Measurements from ENCODE around the gene P4HTM. TPM values are rescaled to one million over a fixed set of nuclear protein-coding genes. Genes with fewer than 3 reads are reported as not detected.
A peak's percentile ranks its signal among the peaks of the same experiment; 100 is the strongest.
"Not testable (repeated sequence)": the region's sequence is repeated elsewhere in the genome, so short reads cannot be mapped to it uniquely, and the experiment has no call there.

P4HTM gene
- total and polyA plus RNA-seq, 9 donors = 11.0 to 17.2 (median 14.5) TPM

GRCh38 chr3:49007771-49008528, 17.9 kb downstream of the P4HTM start:
- peak overlapping the region; percentile 97 for H3K4me3 ChIP-seq (ENCODE audit: low read length)
- no peaks in the 10 kb centered on the region for H3K9me3 ChIP-seq (replicated peaks; ENCODE audit: control insufficient read depth, low read depth, low read length)
- 20% methylated on average over 29 of the region's 41 CpGs for WGBS (ENCODE audit: insufficient coverage)
- peaks cover 32% of the 10 kb centered on the region for H3K4me1 ChIP-seq (ENCODE audit: control insufficient read depth, insufficient read depth, low read length)
- no peaks in the 10 kb centered on the region for H3K27me3 ChIP-seq (ENCODE audit: control insufficient read depth, insufficient read depth, low read length)
- H3K27ac ChIP-seq (ENCODE audit: low read length) = peak overlapping the region; percentile 99
- peak; percentile 95 for DNase-seq
- H3K36me3 ChIP-seq (ENCODE audit: control insufficient read depth, insufficient read depth, low read length) = peaks cover 13% of the 10 kb centered on the region

GRCh38 chr3:49008627-49009026, 18.6 kb downstream of the P4HTM start:
- peaks cover 20% of the 10 kb centered on the region for H3K36me3 ChIP-seq (ENCODE audit: control insufficient read depth, insufficient read depth, low read length)
- 50% methylated on average over 1 of the region's 5 CpGs for WGBS (ENCODE audit: insufficient coverage)
- peak overlapping the region; percentile 97 for H3K4me3 ChIP-seq (ENCODE audit: low read length)
- not testable (repeated sequence) for H3K9me3 ChIP-seq (replicated peaks; ENCODE audit: control insufficient read depth, low read depth, low read length); DNase-seq; H3K27me3 ChIP-seq (ENCODE audit: control insufficient read depth, insufficient read depth, low read length)
- peaks cover 38% of the 10 kb centered on the region for H3K4me1 ChIP-seq (ENCODE audit: control insufficient read depth, insufficient read depth, low read length)
- peak overlapping the region; percentile 99 for H3K27ac ChIP-seq (ENCODE audit: low read length)

GRCh38 chr3:49009396-49009795, 19.4 kb downstream of the P4HTM start:
- Histone ChIP-seq H3K9me3 (replicated peaks; ENCODE audit: control insufficient read depth, low read depth, low read length) (no peaks in the 10 kb centered on the region), H3K27ac (ENCODE audit: low read length) (no peak overlapping the region), H3K4me1 (ENCODE audit: control insufficient read depth, insufficient read depth, low read length) (peaks cover 44% of the 10 kb centered on the region), H3K4me3 (ENCODE audit: low read length) (no peak overlapping the region), H3K27me3 (ENCODE audit: control insufficient read depth, insufficient read depth, low read length) (no peaks in the 10 kb centered on the region), H3K36me3 (ENCODE audit: control insufficient read depth, insufficient read depth, low read length) (peaks cover 28% of the 10 kb centered on the region)
- WGBS (ENCODE audit: insufficient coverage) = no CpG with 5 or more reads among the region's 3 CpGs
- no peak for DNase-seq

- Histone ChIP-seq H3K27ac (ENCODE audit: low read length) (peak overlapping the region; percentile 74), H3K4me1 (ENCODE audit: control insufficient read depth, insufficient read depth, low read length) (peaks cover 40% of the 10 kb centered on the region), H3K36me3 (ENCODE audit: control insufficient read depth, insufficient read depth, low read length) (peaks cover 52% of the 10 kb centered on the region), H3K27me3 (ENCODE audit: control insufficient read depth, insufficient read depth, low read length) (no peaks in the 10 kb centered on the region), H3K4me3 (ENCODE audit: low read length) (no peak overlapping the region), H3K9me3 (replicated peaks; ENCODE audit: control insufficient read depth, low read depth, low read length) (no peaks in the 10 kb centered on the region)
- DNase-seq = peak; percentile 26
- 81% methylated on average over 15 of the region's 17 CpGs for WGBS (ENCODE audit: insufficient coverage)
Observed at GRCh38 chr3:49012441-49013017, 22.5 kb downstream of the P4HTM start.

DNA sequence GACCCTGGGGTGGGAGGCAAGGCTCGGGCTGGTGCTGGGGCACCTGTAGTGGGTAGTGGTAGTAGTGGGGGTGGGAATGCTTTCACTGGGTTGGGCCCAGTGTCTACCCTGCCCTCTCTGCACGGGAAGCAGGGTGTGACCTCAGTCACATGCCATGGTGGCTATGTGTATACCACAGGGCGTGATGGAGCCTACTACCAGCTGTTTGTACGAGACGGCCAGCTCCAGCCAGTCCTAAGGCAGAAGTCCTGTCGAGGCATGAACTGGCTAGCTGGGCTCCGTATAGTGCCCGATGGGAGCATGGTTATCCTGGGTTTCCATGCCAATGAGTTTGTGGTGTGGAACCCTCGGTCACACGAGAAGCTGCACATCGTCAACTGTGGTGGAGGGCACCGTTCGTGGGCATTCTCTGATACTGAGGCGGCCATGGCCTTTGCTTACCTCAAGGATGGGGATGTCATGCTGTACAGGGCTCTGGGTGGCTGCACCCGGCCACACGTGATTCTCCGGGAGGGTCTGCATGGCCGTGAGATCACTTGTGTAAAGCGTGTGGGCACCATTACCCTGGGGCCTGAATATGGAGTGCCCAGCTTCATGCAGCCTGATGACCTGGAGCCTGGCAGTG, 23.2 kb downstream of the P4HTM start:
- Histone ChIP-seq H3K36me3 (ENCODE audit: control insufficient read depth, insufficient read depth, low read length) (peaks cover 52% of the 10 kb centered on the region), H3K9me3 (replicated peaks; ENCODE audit: control insufficient read depth, low read depth, low read length) (no peaks in the 10 kb centered on the region), H3K4me1 (ENCODE audit: control insufficient read depth, insufficient read depth, low read length) (peaks cover 39% of the 10 kb centered on the region), H3K27ac (ENCODE audit: low read length) (peak overlapping the region; percentile 40), H3K4me3 (ENCODE audit: low read length) (no peak overlapping the region), H3K27me3 (ENCODE audit: control insufficient read depth, insufficient read depth, low read length) (no peaks in the 10 kb centered on the region)
- peak; percentile 10 for DNase-seq
- 84% methylated on average over 18 of the region's 19 CpGs for WGBS (ENCODE audit: insufficient coverage)

GRCh38 chr3:49013738-49014660, 24.0 kb downstream of the P4HTM start:
- WGBS (ENCODE audit: insufficient coverage) = 83% methylated on average over 19 of the region's 24 CpGs
- H3K9me3 ChIP-seq (replicated peaks; ENCODE audit: control insufficient read depth, low read depth, low read length) = no peaks in the 10 kb centered on the region
- DNase-seq = peak; percentile 27
- peaks cover 37% of the 10 kb centered on the region for H3K4me1 ChIP-seq (ENCODE audit: control insufficient read depth, insufficient read depth, low read length)
- H3K4me3 ChIP-seq (ENCODE audit: low read length) = no peak overlapping the region
- H3K27ac ChIP-seq (ENCODE audit: low read length) = no peak overlapping the region
- H3K36me3 ChIP-seq (ENCODE audit: control insufficient read depth, insufficient read depth, low read length) = peaks cover 52% of the 10 kb centered on the region
- H3K27me3 ChIP-seq (ENCODE audit: control insufficient read depth, insufficient read depth, low read length) = no peaks in the 10 kb centered on the region

DNA sequence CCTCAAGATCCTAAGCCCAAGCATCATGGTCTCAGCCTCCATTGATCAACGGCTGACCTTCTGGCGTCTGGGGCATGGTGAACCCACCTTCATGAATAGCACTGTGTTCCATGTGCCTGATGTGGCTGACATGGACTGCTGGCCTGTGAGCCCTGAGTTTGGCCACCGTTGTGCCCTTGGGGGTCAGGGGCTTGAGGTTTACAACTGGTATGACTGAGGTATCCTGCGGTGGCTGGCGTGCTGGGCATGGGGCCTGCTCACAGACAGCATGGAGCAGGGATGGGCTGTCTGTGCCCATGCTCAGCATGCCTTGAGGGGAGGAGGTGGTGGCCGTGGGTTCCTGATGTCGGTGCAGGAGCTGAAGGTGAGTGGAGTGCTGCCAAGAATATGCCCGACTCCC, 25.0 kb downstream of the P4HTM start:
- whole genome bisulfite sequencing (ENCODE audit: insufficient coverage) = 88% methylated on average over 5 of the region's 8 CpGs
- no peaks in the 10 kb centered on the region for H3K27me3 ChIP-seq (ENCODE audit: control insufficient read depth, insufficient read depth, low read length)
- DNase-seq = peak; percentile 7
- peaks cover 52% of the 10 kb centered on the region for H3K36me3 ChIP-seq (ENCODE audit: control insufficient read depth, insufficient read depth, low read length)
- H3K27ac ChIP-seq (ENCODE audit: low read length) = no peak overlapping the region
- no peak overlapping the region for H3K4me3 ChIP-seq (ENCODE audit: low read length)
- H3K9me3 ChIP-seq (replicated peaks; ENCODE audit: control insufficient read depth, low read depth, low read length) = no peaks in the 10 kb centered on the region
- peaks cover 44% of the 10 kb centered on the region for H3K4me1 ChIP-seq (ENCODE audit: control insufficient read depth, insufficient read depth, low read length)

- Histone ChIP-seq H3K4me3 (ENCODE audit: low read length) (no peak overlapping the region), H3K27me3 (ENCODE audit: control insufficient read depth, insufficient read depth, low read length) (no peaks in the 10 kb centered on the region), H3K27ac (ENCODE audit: low read length) (no peak overlapping the region), H3K4me1 (ENCODE audit: control insufficient read depth, insufficient read depth, low read length) (peaks cover 51% of the 10 kb centered on the region), H3K36me3 (ENCODE audit: control insufficient read depth, insufficient read depth, low read length) (peaks cover 52% of the 10 kb centered on the region), H3K9me3 (replicated peaks; ENCODE audit: control insufficient read depth, low read depth, low read length) (no peaks in the 10 kb centered on the region)
- no peak for DNase-seq
- 83% methylated on average over 1 of the region's 6 CpGs for WGBS (ENCODE audit: insufficient coverage)
Observed at GRCh38 chr3:49015765-49016164, 25.7 kb downstream of the P4HTM start.

DNA sequence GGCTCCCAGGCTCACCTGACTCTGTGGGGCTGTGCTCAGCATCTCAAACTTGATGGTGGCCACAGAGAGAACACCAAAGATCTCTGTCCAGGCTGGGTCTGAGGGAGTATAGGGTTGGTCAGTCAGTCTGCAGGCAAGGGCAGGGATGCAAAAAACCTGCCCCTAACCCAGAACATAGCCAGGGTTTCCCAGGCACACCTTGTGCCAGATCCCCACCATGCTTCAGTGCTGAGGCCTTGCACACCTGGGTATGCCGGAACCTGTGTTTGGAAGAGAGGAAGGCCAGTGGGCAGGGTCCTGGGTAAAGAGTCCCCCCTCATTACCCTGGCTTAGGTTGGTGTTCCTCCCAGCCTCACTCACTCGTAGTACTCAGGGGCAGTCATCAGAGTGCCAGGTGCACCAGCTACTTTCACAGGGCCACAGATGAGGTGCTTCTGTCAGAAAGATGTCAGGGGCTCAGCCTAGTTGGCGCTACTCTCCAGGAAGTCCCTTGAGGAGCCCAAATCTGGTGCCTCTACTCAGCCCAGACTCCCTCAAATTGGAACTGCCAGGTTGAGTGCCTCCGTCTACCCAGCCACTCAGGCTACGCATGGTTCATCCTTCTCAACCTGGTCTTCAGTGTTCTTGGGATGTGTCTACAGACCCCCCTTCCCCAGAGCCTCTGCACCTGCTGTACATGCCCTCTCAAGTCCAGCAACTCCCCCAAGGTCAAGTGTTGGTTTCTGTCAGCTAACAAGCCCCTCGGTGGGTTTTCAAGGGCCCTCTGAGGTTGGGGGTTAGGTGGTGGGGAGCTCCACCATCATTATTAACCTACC, 26.6 kb downstream of the P4HTM start:
- no peak overlapping the region for H3K27ac ChIP-seq (ENCODE audit: low read length)
- no peak overlapping the region for H3K4me3 ChIP-seq (ENCODE audit: low read length)
- H3K36me3 ChIP-seq (ENCODE audit: control insufficient read depth, insufficient read depth, low read length) = peaks cover 49% of the 10 kb centered on the region
- H3K4me1 ChIP-seq (ENCODE audit: control insufficient read depth, insufficient read depth, low read length) = peaks cover 51% of the 10 kb centered on the region
- no peaks in the 10 kb centered on the region for H3K9me3 ChIP-seq (replicated peaks; ENCODE audit: control insufficient read depth, low read depth, low read length)
- H3K27me3 ChIP-seq (ENCODE audit: control insufficient read depth, insufficient read depth, low read length) = no peaks in the 10 kb centered on the region
- 100% methylated on average over 3 of the region's 6 CpGs for WGBS (ENCODE audit: insufficient coverage)
- DNase-seq = peak; percentile 15
